CD14-positive monocyte (primary cell): Measurements from ENCODE around the gene GNPTAB. TPM values are rescaled to one million over a fixed set of nuclear protein-coding genes. Genes with fewer than 3 reads are reported as not detected.

Source experiments
- DNase-seq, 3 donors: peaks; one replicate each; pipeline ENCODE4 v3.0.0-alpha.2; 2011 to 2022
- H2AFZ ChIP-seq: 2 replicates; pipeline ENCODE4 v1.6.0; 2012; ENCODE audit warnings: mild to moderate bottlenecking, low read depth, low read length, inconsistent platforms; ENCODE audit not compliant: insufficient read depth, poor library complexity, severe bottlenecking
- H3K27ac ChIP-seq, 2 donors: 1 replicate in 1 of 2; 2 replicates in 1 of 2; pipeline ENCODE4 v1.5.1; 2012 to 2013; ENCODE audit warnings: low read length in 2 of 2, control low read depth in 1 of 2, inconsistent platforms in 1 of 2, low read depth in 1 of 2, mild to moderate bottlenecking in 1 of 2
- H3K27me3 ChIP-seq, 2 donors: one replicate each; pipeline versions ENCODE4 v1.6.0 to v1.6.1; 2011 to 2013; ENCODE audit warnings: low read length in 2 of 2; ENCODE audit not compliant: control insufficient read depth in 2 of 2, insufficient read depth in 2 of 2
- H3K36me3 ChIP-seq, 2 donors: replicated peaks in 1 of 2; 1 replicate in 1 of 2; 2 replicates in 1 of 2; pipeline versions ENCODE4 v1.5.1 to v1.6.1; 2012 to 2013; ENCODE audit warnings: low read length in 2 of 2, control low read depth in 1 of 2, inconsistent platforms in 1 of 2, mild to moderate bottlenecking in 1 of 2; ENCODE audit not compliant: insufficient read depth in 2 of 2, control insufficient read depth in 1 of 2
- H3K4me1 ChIP-seq, 2 donors: 1 replicate in 1 of 2; 2 replicates in 1 of 2; pipeline versions ENCODE4 v1.5.1 to v1.6.1; 2012 to 2013; ENCODE audit warnings: low read length in 2 of 2, control low read depth in 1 of 2, inconsistent platforms in 1 of 2, mild to moderate bottlenecking in 1 of 2, moderate library complexity in 1 of 2; ENCODE audit not compliant: insufficient read depth in 2 of 2, control insufficient read depth in 1 of 2
- H3K4me2 ChIP-seq: replicated peaks from 2 replicates; pipeline ENCODE3; 2012; ENCODE audit warnings: low read length, moderate library complexity, mild to moderate bottlenecking; ENCODE audit not compliant: poor library complexity, severe bottlenecking; ENCODE audit errors: extremely low read depth
- H3K4me3 ChIP-seq, 3 experiments: fragments of 200-600 bp in 1 of 3; sonication (generic) in 1 of 3; replicated peaks in 1 of 3; 1 replicate in 2 of 3; 2 replicates in 1 of 3; pipeline ENCODE4 v1.5.1; 2011 to 2013; ENCODE audit warnings: low read length in 3 of 3, mild to moderate bottlenecking in 3 of 3, control low read depth in 2 of 3, low read depth in 2 of 3, inconsistent platforms in 1 of 3, moderate library complexity in 1 of 3
- H3K79me2 ChIP-seq: 2 replicates; pipeline ENCODE4 v1.6.0; 2012; ENCODE audit warnings: mild to moderate bottlenecking, control low read depth, inconsistent platforms, low read length, moderate library complexity; ENCODE audit not compliant: insufficient read depth
- H3K9ac ChIP-seq: 2 replicates; pipeline ENCODE4 v1.6.0; 2017; ENCODE audit warnings: low read length, mild to moderate bottlenecking; ENCODE audit not compliant: insufficient read depth, poor library complexity, severe bottlenecking
- H3K9me3 ChIP-seq, 2 donors: replicated peaks in 1 of 2; 1 replicate in 1 of 2; 2 replicates in 1 of 2; pipeline versions ENCODE4 v1.5.1 to v1.6.1; 2012 to 2013; ENCODE audit warnings: low read length in 2 of 2, control low read depth in 1 of 2; ENCODE audit not compliant: control insufficient read depth in 1 of 2, insufficient read depth in 1 of 2
- H4K20me1 ChIP-seq: 2 replicates; pipeline ENCODE4 v1.6.0; 2012; ENCODE audit warnings: mild to moderate bottlenecking, low read length, control low read depth, moderate library complexity; ENCODE audit not compliant: insufficient read depth
- H3K27ac Mint-ChIP-seq, 7 donors: one replicate each; pipeline ENCODE4 v1.8.0; 2020; ENCODE audit warnings: mild to moderate bottlenecking in 7 of 7, mixed read lengths in 7 of 7, moderate library complexity in 6 of 7, inconsistent platforms in 2 of 7
- H3K27me3 Mint-ChIP-seq, 3 donors: one replicate each; pipeline ENCODE4 v1.8.0; 2021 to 2022; ENCODE audit warnings: low read depth in 3 of 3, mild to moderate bottlenecking in 3 of 3, mixed read lengths in 3 of 3, moderate library complexity in 3 of 3, inconsistent platforms in 1 of 3
- H3K36me3 Mint-ChIP-seq, 2 donors: one replicate each; pipeline ENCODE4 v1.8.0; 2020; ENCODE audit warnings: mixed read lengths in 2 of 2, inconsistent platforms in 1 of 2, mild to moderate bottlenecking in 1 of 2
- H3K4me1 Mint-ChIP-seq: one replicate; pipeline ENCODE4 v1.8.0; 2020; ENCODE audit warnings: mild to moderate bottlenecking, mixed read lengths
- H3K4me3 Mint-ChIP-seq, 2 donors: one replicate each; pipeline ENCODE4 v1.8.0; 2020; ENCODE audit warnings: mild to moderate bottlenecking in 2 of 2, mixed read lengths in 2 of 2, moderate library complexity in 1 of 2
- H3K9me3 Mint-ChIP-seq, 7 donors: one replicate each; pipeline ENCODE4 v1.8.0; 2020 to 2022; ENCODE audit warnings: mixed read lengths in 7 of 7, mild to moderate bottlenecking in 6 of 7, moderate library complexity in 6 of 7, inconsistent platforms in 2 of 7
- WGBS: methylation state at CpG from one replicate; pipeline ENCODE4 v1.1.5; 2013; ENCODE audit warnings: missing lambda C conversion rate; ENCODE audit not compliant: insufficient coverage; 5-methylcytosine and 5-hydroxymethylcytosine counted together
- intact Hi-C, 2 donors: fragments of 100-400 bp; cut with micrococcal nuclease; formaldehyde crosslinking; loops; one replicate each; pipeline versions ENCODE4 v1.15.0 to v1.15.1; 2023
- polyA plus RNA-seq, 3 donors: library from polyadenylated mRNA; depleted of rRNA in 1 of 3; unstranded in 2 of 3; stranded (reverse) in 1 of 3; fragments of 300-500 nt in 2 of 3; fragments of >200 nt in 1 of 3; fragmentation: Illumina TruSeq in 2 of 3; gene quantifications; 1 replicate in 2 of 3; 2 replicates in 1 of 3; pipeline ENCODE4 v1.2.3, GENCODE V29; 2012 to 2021
- TF ChIP-seq, protein P1 (sequence below): fragments of 200-600 bp; IDR thresholded peaks from one replicate; pipeline ENCODE4 v1.8.0; 2022; ENCODE audit warnings: antibody characterized with exemption, mild to moderate bottlenecking

GNPTAB gene
- polyA plus RNA-seq, 3 donors = 14.4 to 29.1 (median 24.1) TPM

DNA sequence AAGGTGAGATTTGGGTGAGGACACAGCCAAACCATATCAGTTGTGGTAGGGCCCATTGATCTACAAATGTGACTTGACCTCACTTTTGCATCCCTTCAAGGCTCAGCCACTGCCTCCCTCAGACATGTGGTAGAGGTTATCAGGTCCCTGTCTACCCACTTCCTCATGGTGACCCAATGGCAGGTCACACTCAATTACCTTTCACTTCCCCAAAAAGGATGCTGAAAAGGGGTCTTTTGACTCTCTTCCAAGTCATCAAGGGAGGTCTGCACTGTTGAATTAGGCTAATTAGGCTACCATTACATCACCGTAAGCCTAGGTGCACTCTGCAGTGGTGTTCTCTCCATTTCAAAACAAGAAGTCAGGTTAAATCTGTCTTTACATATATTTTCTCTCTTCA, 24.0 kb upstream of the GNPTAB start:
- peaks cover 40% of the 10 kb centered on the region for H3K4me1 Mint-ChIP-seq
- peak overlapping the region in 1 of 7 donors; percentile 59 for H3K27ac Mint-ChIP-seq
- H3K4me3 Mint-ChIP-seq = no peak overlapping the region

DNA sequence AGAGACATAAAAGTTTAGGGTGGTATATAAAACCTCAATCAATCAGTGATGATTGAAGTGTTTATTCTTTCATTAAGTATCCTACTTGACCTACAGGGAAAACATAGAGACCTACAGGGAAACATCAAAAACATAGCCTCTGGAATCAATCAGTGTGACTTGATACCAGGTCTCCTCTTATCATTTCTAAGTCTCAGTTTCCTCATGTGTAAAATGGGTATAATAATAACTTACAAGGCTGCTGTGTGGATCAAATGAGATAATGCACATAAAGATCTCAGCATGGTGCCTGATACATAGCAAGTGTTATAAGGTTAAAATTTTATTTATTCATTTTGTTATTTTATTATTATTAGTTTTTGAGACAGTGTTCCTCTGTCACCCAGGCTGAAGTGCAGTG, 22.2 kb upstream of the GNPTAB start:
- H3K4me3 Mint-ChIP-seq = no peak overlapping the region
- no peak overlapping the region for H3K27ac Mint-ChIP-seq
- peaks cover 4 to 10% (median 9%) of the 10 kb centered on the region in 7 donors for H3K9me3 Mint-ChIP-seq
- H3K36me3 Mint-ChIP-seq = peaks cover 0 to 2% of the 10 kb centered on the region in 2 donors
- Histone ChIP-seq H3K9me3 (peaks cover 0 to 4% of the 10 kb centered on the region in 2 donors), H3K4me2 (no peak overlapping the region), H3K27me3 (no peaks in the 10 kb centered on the region), H3K4me3 (no peak overlapping the region), H3K4me1 (peaks cover 36 to 51% of the 10 kb centered on the region in 2 donors), H3K79me2 (no peaks in the 10 kb centered on the region), H4K20me1 (no peaks in the 10 kb centered on the region), H2AFZ (no peak overlapping the region), H3K27ac (no peak overlapping the region), H3K36me3 (no peaks in the 10 kb centered on the region), H3K9ac (no peak overlapping the region)
- peaks cover 33% of the 10 kb centered on the region for H3K4me1 Mint-ChIP-seq
- peaks cover 0 to 2% (median 0%) of the 10 kb centered on the region in 3 donors for H3K27me3 Mint-ChIP-seq
- TF ChIP-seq, protein P1, sequence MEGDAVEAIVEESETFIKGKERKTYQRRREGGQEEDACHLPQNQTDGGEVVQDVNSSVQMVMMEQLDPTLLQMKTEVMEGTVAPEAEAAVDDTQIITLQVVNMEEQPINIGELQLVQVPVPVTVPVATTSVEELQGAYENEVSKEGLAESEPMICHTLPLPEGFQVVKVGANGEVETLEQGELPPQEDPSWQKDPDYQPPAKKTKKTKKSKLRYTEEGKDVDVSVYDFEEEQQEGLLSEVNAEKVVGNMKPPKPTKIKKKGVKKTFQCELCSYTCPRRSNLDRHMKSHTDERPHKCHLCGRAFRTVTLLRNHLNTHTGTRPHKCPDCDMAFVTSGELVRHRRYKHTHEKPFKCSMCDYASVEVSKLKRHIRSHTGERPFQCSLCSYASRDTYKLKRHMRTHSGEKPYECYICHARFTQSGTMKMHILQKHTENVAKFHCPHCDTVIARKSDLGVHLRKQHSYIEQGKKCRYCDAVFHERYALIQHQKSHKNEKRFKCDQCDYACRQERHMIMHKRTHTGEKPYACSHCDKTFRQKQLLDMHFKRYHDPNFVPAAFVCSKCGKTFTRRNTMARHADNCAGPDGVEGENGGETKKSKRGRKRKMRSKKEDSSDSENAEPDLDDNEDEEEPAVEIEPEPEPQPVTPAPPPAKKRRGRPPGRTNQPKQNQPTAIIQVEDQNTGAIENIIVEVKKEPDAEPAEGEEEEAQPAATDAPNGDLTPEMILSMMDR = no peak
- intact Hi-C loops = loop anchor here in 1 of 2 donors (10.0 kb wide), 1 partner anchor 52 kb away; no protein-coding TSS in a partner anchor
- DNase-seq = no peak

More for the DNA sequence above, 24.0 kb upstream of the GNPTAB start:
- Histone ChIP-seq H2AFZ (no peak overlapping the region), H3K36me3 (no peaks in the 10 kb centered on the region), H3K9ac (no peak overlapping the region), H3K4me3 (no peak overlapping the region), H3K79me2 (no peaks in the 10 kb centered on the region), H3K27ac (no peak overlapping the region), H3K4me1 (peaks cover 43 to 59% of the 10 kb centered on the region in 2 donors), H3K27me3 (no peaks in the 10 kb centered on the region), H3K9me3 (peaks cover 0 to 4% of the 10 kb centered on the region in 2 donors), H4K20me1 (no peaks in the 10 kb centered on the region), H3K4me2 (no peak overlapping the region)
- intact Hi-C loops = loop anchor here in 1 of 2 donors (10.0 kb wide), 1 partner anchor 50 kb away; no protein-coding TSS in a partner anchor
- peaks cover 0 to 2% (median 0%) of the 10 kb centered on the region in 3 donors for H3K27me3 Mint-ChIP-seq
- DNase-seq = peak in 1 of 3 donors; percentile 28
- TF ChIP-seq, protein P1 = no peak
- peaks cover 4 to 10% (median 9%) of the 10 kb centered on the region in 7 donors for H3K9me3 Mint-ChIP-seq
- peaks cover 0 to 2% of the 10 kb centered on the region in 2 donors for H3K36me3 Mint-ChIP-seq
- WGBS = no CpG with 5 or more reads among the region's 1 CpG
